KMS-11 (cell line): ENCODE data around the gene CLIC3.
A peak's percentile ranks its signal among the peaks of the same experiment; 100 is the strongest.

ENCODE experiments used
- H2AFZ ChIP-seq: fragments of 200-600 bp; sonication (generic); 2 replicates; pipeline ENCODE4 v1.6.1; 2016; ENCODE audit warnings: antibody characterized with exemption, mixed run types, low read depth
- H3K27ac ChIP-seq: fragments of 200-600 bp; sonication (generic); 2 replicates; pipeline ENCODE4 v1.6.1; 2016; ENCODE audit warnings: mild to moderate bottlenecking, mixed run types
- H3K27me3 ChIP-seq: fragments of 200-600 bp; sonication (generic); 2 replicates; pipeline ENCODE4 v1.6.1; 2017; ENCODE audit warnings: mild to moderate bottlenecking, low read depth, mixed run types, moderate library complexity; ENCODE audit not compliant: insufficient read depth
- H3K36me3 ChIP-seq: fragments of 200-600 bp; sonication (generic); 2 replicates; pipeline ENCODE4 v1.6.1; 2017; ENCODE audit warnings: mild to moderate bottlenecking, mixed run types; ENCODE audit not compliant: insufficient read depth
- H3K4me1 ChIP-seq: fragments of 200-600 bp; sonication (generic); 2 replicates; pipeline ENCODE4 v1.6.1; 2016; ENCODE audit warnings: mild to moderate bottlenecking, low read depth, mixed run types; ENCODE audit not compliant: poor library complexity, severe bottlenecking
- H3K4me2 ChIP-seq: fragments of 200-600 bp; sonication (generic); 2 replicates; pipeline ENCODE4 v1.7.0; 2016; ENCODE audit warnings: mild to moderate bottlenecking, mixed run types
- H3K4me3 ChIP-seq: fragments of 200-600 bp; sonication (generic); IDR thresholded peaks from 2 replicates; pipeline ENCODE4 v1.6.1; 2017; ENCODE audit warnings: low read depth, low read length, mixed read lengths; ENCODE audit not compliant: insufficient read depth
- H3K79me2 ChIP-seq: fragments of 200-600 bp; sonication (generic); 2 replicates; pipeline ENCODE4 v1.6.1; 2016; ENCODE audit warnings: low read depth, mixed run types; ENCODE audit not compliant: insufficient read depth
- H3K9ac ChIP-seq: fragments of 200-600 bp; sonication (generic); 2 replicates; pipeline ENCODE4 v1.6.1; 2016; ENCODE audit warnings: mild to moderate bottlenecking, mixed run types
- H4K20me1 ChIP-seq: fragments of 200-600 bp; sonication (generic); 2 replicates; pipeline ENCODE4 v1.6.1; 2016; ENCODE audit warnings: mild to moderate bottlenecking, mixed run types; ENCODE audit not compliant: insufficient read depth
- CTCF ChIP-seq: fragments of 200-600 bp; sonication (generic); conservative IDR thresholded peaks from 2 replicates; pipeline ENCODE4 v1.6.1; 2017; ENCODE audit warnings: low read depth, mild to moderate bottlenecking, antibody characterized with exemption, low read length, moderate library complexity, mixed read lengths

Gene CLIC3

GRCh38 chr9:137028263-137029057 lies 32.1 kb upstream of the CLIC3 start:
- H3K36me3 ChIP-seq, result no peaks in the 10 kb centered on the region
- H2AFZ ChIP-seq, result peak overlapping the region; percentile 91
- H3K27ac ChIP-seq, result peak overlapping the region; percentile 22; the same call in 1 of the 2 replicates
- peak overlapping the region; percentile 88 for H3K4me2 ChIP-seq
- no peaks in the 10 kb centered on the region for H3K79me2 ChIP-seq
- no peak for TF ChIP-seq CTCF
- H4K20me1 ChIP-seq, result no peaks in the 10 kb centered on the region
- peak overlapping the region; percentile 54; the same call in 1 of the 2 replicates for H3K9ac ChIP-seq
- no peak overlapping the region for H3K4me3 ChIP-seq
- H3K4me1 ChIP-seq, result peaks cover 31% of the 10 kb centered on the region
- H3K27me3 ChIP-seq, result peaks cover 8% of the 10 kb centered on the region; the same call in 1 of the 2 replicates

GRCh38 chr9:137027369-137028262 lies 31.2 kb upstream of the CLIC3 start, which contains the start of gene ABCA2:
TSS of gene ABCA2 (minus strand) at chr9:137028237. CDS start at chr9:137028140, 97 bp downstream.
- Histone ChIP-seq H3K79me2 (no peaks in the 10 kb centered on the region), H3K4me2 (peak within 1 kb of the TSS; percentile 88), H3K4me1 (peaks cover 27% of the 10 kb centered on the region), H4K20me1 (no peaks in the 10 kb centered on the region), H3K27me3 (peaks cover 8% of the 10 kb centered on the region; the same call in 1 of the 2 replicates), H3K36me3 (no peaks in the 10 kb centered on the region), H3K4me3 (no peak within 1 kb of the TSS), H3K9ac (peak within 1 kb of the TSS; percentile 54; the same call in 1 of the 2 replicates), H2AFZ (peak within 1 kb of the TSS; percentile 91), H3K27ac (peak within 1 kb of the TSS; percentile 22; the same call in 1 of the 2 replicates)
- no peak for TF ChIP-seq CTCF

GRCh38 chr9:137026828-137027227 lies 30.5 kb upstream of the CLIC3 start:
- Histone ChIP-seq H3K79me2 (no peaks in the 10 kb centered on the region), H2AFZ (no peak overlapping the region), H4K20me1 (no peaks in the 10 kb centered on the region), H3K36me3 (no peaks in the 10 kb centered on the region), H3K4me2 (no peak overlapping the region), H3K27ac (no peak overlapping the region), H3K9ac (no peak overlapping the region), H3K4me1 (peaks cover 31% of the 10 kb centered on the region), H3K4me3 (no peak overlapping the region), H3K27me3 (peaks cover 8% of the 10 kb centered on the region; the same call in 1 of the 2 replicates)
- no peak for TF ChIP-seq CTCF

- H3K4me2 ChIP-seq, result no peak overlapping the region
- peaks cover 31% of the 10 kb centered on the region for H3K4me1 ChIP-seq
- H3K27ac ChIP-seq, result no peak overlapping the region
- no peaks in the 10 kb centered on the region for H3K79me2 ChIP-seq
- H3K36me3 ChIP-seq, result no peaks in the 10 kb centered on the region
- no peak overlapping the region for H2AFZ ChIP-seq
- H3K27me3 ChIP-seq, result peaks cover 8% of the 10 kb centered on the region; the same call in 1 of the 2 replicates
- TF ChIP-seq CTCF, result no peak
- H3K9ac ChIP-seq, result no peak overlapping the region
- no peak overlapping the region for H3K4me3 ChIP-seq
- no peaks in the 10 kb centered on the region for H4K20me1 ChIP-seq
Observed at GRCh38 chr9:137026384-137026783, 30.0 kb upstream of the CLIC3 start.
